HCT116 (cell line): ENCODE results near the gene SUMO4. TPM values are rescaled to one million over a fixed set of nuclear protein-coding genes. Genes with fewer than 3 reads are reported as not detected.

Experiments used
- ATAC-seq: fragments of 200-7000 bp; cut with Tn5 transposase; 2 replicates; pipeline ENCODE4 v1.9.1; 2020; ENCODE audit warnings: mild to moderate bottlenecking, moderate library complexity
- BruUV-seq: library from RNA; stranded (reverse); fragments of 400-500 nt; replicated peaks from 2 replicates; lab custom pipeline; 2021; lab: Mats Ljungman, UMichigan
- CTCF ChIA-PET: fragments of 300-600 bp; sonication (Branson Sonifier 250); formaldehyde crosslinking; loops from one replicate; lab custom pipeline; 2021; ENCODE audit warnings: antibody characterized with exemption; lab: Charles Lee
- POLR2A ChIA-PET: fragments of 300-600, 350-600 bp; sonication (Branson Sonifier 250); formaldehyde crosslinking; loops from one replicate; lab custom pipeline; 2021; ENCODE audit warnings: antibody characterized with exemption; lab: Charles Lee
- RAD21 ChIA-PET, 2 experiments: fragments of 300-600 bp; sonication (Branson Sonifier 250); formaldehyde crosslinking; loops; one replicate each; lab custom pipeline; 2023; ENCODE audit warnings: low total read pairs in 2 of 2; ENCODE audit not compliant: uncharacterized antibody in 2 of 2, unreplicated experiment in 2 of 2, low non-redundant PET in 1 of 2; lab: Charles Lee
- DNase-seq: peaks from one replicate; pipeline ENCODE4 v3.0.0-alpha.2; 2010; ENCODE audit warnings: low read depth, low spot score
- H2AFZ ChIP-seq: fragments of 200-600 bp; shearing (Covaris generic), sonication (generic); 2 replicates; pipeline ENCODE4 v1.6.1; 2017; ENCODE audit warnings: low read depth, mixed run types, mixed read lengths, antibody characterized with exemption, low read length; ENCODE audit not compliant: poor library complexity, severe bottlenecking
- H3K27ac ChIP-seq: 2 replicates; pipeline ENCODE4 v1.5.1; 2012; ENCODE audit warnings: low read depth, low read length
- H3K27me3 ChIP-seq: fragments of 200-600 bp; sonication (generic); 2 replicates; pipeline ENCODE4 v1.6.1; 2016; ENCODE audit warnings: mixed run types, low read length, mixed read lengths; ENCODE audit not compliant: insufficient read depth
- H3K36me3 ChIP-seq, 2 experiments: fragments of 200-500 bp in 1 of 2; fragments of 200-600 bp in 1 of 2; sonication (Bioruptor generic) in 1 of 2; sonication (generic) in 1 of 2; 2 replicates each; pipeline versions ENCODE4 v1.5.1 to v1.6.1; 2014 to 2016; ENCODE audit warnings: low read length in 2 of 2, inconsistent platforms in 1 of 2, mixed read lengths in 1 of 2, mixed run types in 1 of 2; ENCODE audit not compliant: insufficient read depth in 2 of 2, control insufficient read depth in 1 of 2
- H3K4me1 ChIP-seq, 2 experiments: fragments of 200-600 bp in 1 of 2; sonication (generic) in 1 of 2; 2 replicates each; pipeline versions ENCODE4 v1.5.1 to v1.6.1; 2012 to 2017; ENCODE audit warnings: low read length in 2 of 2, inconsistent platforms in 1 of 2, mild to moderate bottlenecking in 1 of 2, mixed read lengths in 1 of 2, mixed run types in 1 of 2, moderate library complexity in 1 of 2; ENCODE audit not compliant: insufficient read depth in 2 of 2, control insufficient read depth in 1 of 2
- H3K4me2 ChIP-seq: fragments of 200-600 bp; sonication (generic); 2 replicates; pipeline ENCODE4 v1.6.1; 2017; ENCODE audit warnings: mixed run types, low read length, mixed read lengths
- H3K4me3 ChIP-seq, 2 experiments: fragments of 200-600 bp in 1 of 2; sonication (generic) in 1 of 2; replicated peaks in 1 of 2; 2 replicates each; pipeline ENCODE4 v1.5.1; 2011 to 2016; ENCODE audit warnings: low read length in 2 of 2, control low read depth in 1 of 2, low read depth in 1 of 2, mild to moderate bottlenecking in 1 of 2, mixed read lengths in 1 of 2, mixed run types in 1 of 2
- H3K79me2 ChIP-seq: fragments of 200-600 bp; sonication (generic); 2 replicates; pipeline ENCODE4 v1.6.1; 2017; ENCODE audit warnings: mild to moderate bottlenecking, mixed run types, low read length, moderate library complexity, mixed read lengths; ENCODE audit not compliant: insufficient read depth
- H3K9ac ChIP-seq: fragments of 200-600 bp; sonication (generic); 2 replicates; pipeline ENCODE4 v1.6.1; 2016; ENCODE audit warnings: low read length, mixed read lengths
- H3K9me2 ChIP-seq: fragments of 200-600 bp; sonication (generic), shearing (Covaris generic); 2 replicates; pipeline ENCODE4 v1.6.1; 2017; ENCODE audit warnings: mixed run types, mild to moderate bottlenecking, moderate library complexity; ENCODE audit not compliant: insufficient read depth
- H3K9me3 ChIP-seq, 2 experiments: fragments of 200-500 bp in 1 of 2; fragments of 200-600 bp in 1 of 2; sonication (Bioruptor generic) in 1 of 2; sonication (generic) in 1 of 2; 2 replicates each; pipeline ENCODE4 v1.6.1; 2014 to 2017; ENCODE audit warnings: low read length in 2 of 2, mixed read lengths in 2 of 2, inconsistent platforms in 1 of 2, low read depth in 1 of 2, mild to moderate bottlenecking in 1 of 2, mixed run types in 1 of 2, moderate library complexity in 1 of 2; ENCODE audit not compliant: control insufficient read depth in 1 of 2, insufficient read depth in 1 of 2
- H4K20me1 ChIP-seq: fragments of 200-600 bp; sonication (generic), shearing (Covaris generic); 2 replicates; pipeline ENCODE4 v1.6.1; 2017; ENCODE audit warnings: mixed run types, mild to moderate bottlenecking, moderate library complexity; ENCODE audit not compliant: insufficient read depth
- CBX3 ChIP-seq: IDR thresholded peaks from 2 replicates; pipeline ENCODE4 v1.6.1; 2012; ENCODE audit warnings: low read depth
- CEBPB ChIP-seq: IDR thresholded peaks from 2 replicates; pipeline ENCODE4 v1.6.1; 2012; ENCODE audit warnings: low read depth
- ELF1 ChIP-seq: IDR thresholded peaks from 2 replicates; pipeline ENCODE4 v1.6.1; 2012; ENCODE audit warnings: low read depth, borderline replicate concordance
- EZH2 ChIP-seq: fragments of 200-600 bp; sonication (generic); IDR thresholded peaks from 2 replicates; pipeline ENCODE4 v1.6.1; 2017; ENCODE audit warnings: antibody characterized with exemption, mixed run types
- EZH2phosphoT487 ChIP-seq: fragments of 200-600 bp; IDR thresholded peaks from 2 replicates; pipeline ENCODE4 v1.6.1; 2018; ENCODE audit warnings: antibody characterized with exemption, borderline replicate concordance
- FOSL1 ChIP-seq: IDR thresholded peaks from 2 replicates; pipeline ENCODE4 v1.6.1; 2012; ENCODE audit warnings: low read depth
- JUND ChIP-seq: IDR thresholded peaks from 2 replicates; pipeline ENCODE4 v1.6.1; 2012
- POLR2A ChIP-seq: IDR thresholded peaks from 2 replicates; pipeline ENCODE4 v1.7.0; 2011; ENCODE audit warnings: borderline replicate concordance; ENCODE audit not compliant: insufficient read depth, insufficient read length; ENCODE audit errors: extremely low read depth
- POLR2AphosphoS5 ChIP-seq: IDR thresholded peaks from 2 replicates; pipeline ENCODE4 v1.6.1; 2011; ENCODE audit warnings: mild to moderate bottlenecking, low read depth, low read length, moderate library complexity
- SP1 ChIP-seq: IDR thresholded peaks from 2 replicates; pipeline ENCODE4 v1.6.1; 2012; ENCODE audit warnings: low read depth
- SRF ChIP-seq: IDR thresholded peaks from 2 replicates; pipeline ENCODE4 v1.6.1; 2012; ENCODE audit warnings: low read depth
- TCF7L2 ChIP-seq: IDR thresholded peaks from 2 replicates; pipeline ENCODE4 v1.7.0; 2011; ENCODE audit warnings: borderline replicate concordance, inconsistent platforms; ENCODE audit not compliant: insufficient read depth, insufficient read length; ENCODE audit errors: extremely low read depth
- YY1 ChIP-seq: IDR thresholded peaks from 2 replicates; pipeline ENCODE4 v1.6.1; 2011; ENCODE audit warnings: low read length, low read depth, moderate library complexity, mild to moderate bottlenecking; ENCODE audit not compliant: insufficient replicate concordance; ENCODE audit errors: extremely low read depth
- ZBTB33 ChIP-seq: IDR thresholded peaks from 2 replicates; pipeline ENCODE4 v1.6.1; 2011; ENCODE audit warnings: mild to moderate bottlenecking, low read length, moderate library complexity; ENCODE audit not compliant: insufficient replicate concordance; ENCODE audit errors: extremely low read depth
- ZFX ChIP-seq: fragments of 450-650 bp; IDR thresholded peaks from 2 replicates; pipeline ENCODE4 v1.6.1; 2017
- ZNF274 ChIP-seq: fragments of 200-500 bp; sonication (Bioruptor generic); IDR thresholded peaks from 2 replicates; pipeline ENCODE4 v1.6.1; 2014; ENCODE audit warnings: mild to moderate bottlenecking, low read depth, low read length, inconsistent platforms
- intact Hi-C: fragments of 100-400 bp; cut with micrococcal nuclease; formaldehyde crosslinking; loops from 2 replicates; pipeline ENCODE4 v1.10.0; 2022
- total RNA-seq: library from RNA; stranded (reverse); gene quantifications from one replicate; pipeline ENCODE4 v1.2.1, GENCODE V29; 2021; ENCODE audit not compliant: unreplicated experiment
- TF ChIP-seq, protein P1 (sequence below): IDR thresholded peaks from 2 replicates; pipeline ENCODE4 v1.6.1; 2012
- TF ChIP-seq, protein P2 (sequence below), 3 experiments: fragments of 200-600 bp in 1 of 3; sonication (generic) in 1 of 3; IDR thresholded peaks in 2 of 3; conservative IDR thresholded peaks in 1 of 3; 2 replicates each; pipeline ENCODE4 v1.5.1; 2012 to 2017; ENCODE audit warnings: low read depth in 2 of 3, low read length in 2 of 3, antibody characterized with exemption in 1 of 3, borderline replicate concordance in 1 of 3, control low read depth in 1 of 3, mild to moderate bottlenecking in 1 of 3, mixed read lengths in 1 of 3, mixed run types in 1 of 3, moderate library complexity in 1 of 3; ENCODE audit not compliant: insufficient read depth in 1 of 3

SUMO4 gene
- total RNA-seq, 1 experiment from 2014 or later, result 1.6 TPM

DNA sequence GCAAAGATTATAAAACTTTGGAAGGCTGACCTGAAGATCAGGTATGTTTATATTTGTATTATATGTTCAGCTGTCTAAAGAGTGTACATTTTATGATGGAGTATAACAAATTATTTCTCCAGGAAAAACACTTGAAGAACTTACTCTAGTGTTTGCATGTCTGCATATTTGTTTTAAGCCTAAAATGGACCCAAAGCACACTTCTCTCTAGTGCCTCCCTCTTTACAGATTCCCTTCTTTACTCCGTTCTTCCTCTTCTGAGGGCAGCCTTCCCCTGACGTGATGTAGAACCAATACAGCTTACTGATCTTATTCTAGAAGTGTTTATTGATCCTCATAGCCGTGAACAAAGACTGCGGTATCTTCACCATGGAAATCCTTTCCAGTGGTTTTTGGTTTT, 13.9 kb downstream of the SUMO4 start:
- CTCF ChIA-PET, result no interaction called here
- BruUV-seq, result no TSS peak
- TF ChIP-seq CBX3 (no peak), ZBTB33 (no peak), JUND (no peak), SRF (no peak), YY1 (no peak), POLR2AphosphoS5 (no peak), POLR2A (no peak), EZH2phosphoT487 (no peak), EZH2 (no peak), ZNF274 (no peak), TCF7L2 (no peak), FOSL1 (no peak), CEBPB (no peak), ELF1 (no peak), SP1 (no peak), ZFX (no peak)
- TF ChIP-seq, protein P1, sequence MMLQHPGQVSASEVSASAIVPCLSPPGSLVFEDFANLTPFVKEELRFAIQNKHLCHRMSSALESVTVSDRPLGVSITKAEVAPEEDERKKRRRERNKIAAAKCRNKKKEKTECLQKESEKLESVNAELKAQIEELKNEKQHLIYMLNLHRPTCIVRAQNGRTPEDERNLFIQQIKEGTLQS, result no peak
- TF ChIP-seq, protein P2, sequence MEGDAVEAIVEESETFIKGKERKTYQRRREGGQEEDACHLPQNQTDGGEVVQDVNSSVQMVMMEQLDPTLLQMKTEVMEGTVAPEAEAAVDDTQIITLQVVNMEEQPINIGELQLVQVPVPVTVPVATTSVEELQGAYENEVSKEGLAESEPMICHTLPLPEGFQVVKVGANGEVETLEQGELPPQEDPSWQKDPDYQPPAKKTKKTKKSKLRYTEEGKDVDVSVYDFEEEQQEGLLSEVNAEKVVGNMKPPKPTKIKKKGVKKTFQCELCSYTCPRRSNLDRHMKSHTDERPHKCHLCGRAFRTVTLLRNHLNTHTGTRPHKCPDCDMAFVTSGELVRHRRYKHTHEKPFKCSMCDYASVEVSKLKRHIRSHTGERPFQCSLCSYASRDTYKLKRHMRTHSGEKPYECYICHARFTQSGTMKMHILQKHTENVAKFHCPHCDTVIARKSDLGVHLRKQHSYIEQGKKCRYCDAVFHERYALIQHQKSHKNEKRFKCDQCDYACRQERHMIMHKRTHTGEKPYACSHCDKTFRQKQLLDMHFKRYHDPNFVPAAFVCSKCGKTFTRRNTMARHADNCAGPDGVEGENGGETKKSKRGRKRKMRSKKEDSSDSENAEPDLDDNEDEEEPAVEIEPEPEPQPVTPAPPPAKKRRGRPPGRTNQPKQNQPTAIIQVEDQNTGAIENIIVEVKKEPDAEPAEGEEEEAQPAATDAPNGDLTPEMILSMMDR (IDR thresholded peaks at IDR 0.05 in 2 of 3, conservative IDR thresholded peaks at IDR 0.05 in 1 of 3; ENCODE audit: borderline replicate concordance in 1 of 3, insufficient read depth in 1 of 3, low read depth in 2 of 3, low read length in 2 of 3), result no peak
- no peak for DNase-seq
- Histone ChIP-seq H3K9me3 (no peaks in the 10 kb centered on the region), H3K9ac (no peak overlapping the region), H3K27me3 (no peaks in the 10 kb centered on the region), H4K20me1 (no peaks in the 10 kb centered on the region), H3K36me3 (peaks cover 0 to 8% of the 10 kb centered on the region in 2 experiments; a peak in 3 of 4 replicates), H3K27ac (no peak overlapping the region), H3K4me1 (no peaks in the 10 kb centered on the region), H3K4me2 (no peak overlapping the region), H3K4me3 (no peak overlapping the region), H2AFZ (no peak overlapping the region), H3K9me2 (no peaks in the 10 kb centered on the region), H3K79me2 (no peaks in the 10 kb centered on the region)
- intact Hi-C loops, result no loop called here
- POLR2A ChIA-PET, result no interaction called here
- RAD21 ChIA-PET, result no interaction called here
- ATAC-seq, result no peak
